GM18502 (cell line): ENCODE data around the gene SRGAP3.

ENCODE experiments used
- ATAC-seq: cut with Tn5 transposase; IDR thresholded peaks from one replicate; pipeline ENCODE4 v1.9.1; 2021; ENCODE audit warnings: mild to moderate bottlenecking; ENCODE audit not compliant: unreplicated experiment, poor library complexity

Gene SRGAP3

DNA sequence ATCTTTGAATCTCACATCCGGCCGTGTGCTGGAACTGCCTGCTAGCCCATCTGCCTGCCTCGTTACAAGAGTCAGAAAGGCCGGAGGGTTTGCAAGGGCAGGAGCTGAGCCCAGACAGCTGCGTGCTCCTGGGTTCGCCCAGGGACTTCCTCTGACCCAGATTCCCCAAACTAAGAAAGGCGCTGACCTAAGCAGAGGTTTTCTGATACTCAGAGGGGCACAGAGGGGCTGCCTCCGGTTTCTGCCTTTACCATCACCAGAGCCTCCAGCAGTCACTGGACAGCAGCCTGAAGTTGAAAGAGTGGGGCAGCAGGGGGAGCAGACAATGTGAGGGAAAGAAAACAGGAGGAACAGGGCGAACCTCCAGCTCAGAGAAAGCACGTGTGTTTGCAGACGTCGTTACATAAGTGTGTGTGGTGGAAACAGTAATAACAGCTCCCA is 252.7 kb downstream of the SRGAP3 start:
- ATAC-seq: no peak

DNA sequence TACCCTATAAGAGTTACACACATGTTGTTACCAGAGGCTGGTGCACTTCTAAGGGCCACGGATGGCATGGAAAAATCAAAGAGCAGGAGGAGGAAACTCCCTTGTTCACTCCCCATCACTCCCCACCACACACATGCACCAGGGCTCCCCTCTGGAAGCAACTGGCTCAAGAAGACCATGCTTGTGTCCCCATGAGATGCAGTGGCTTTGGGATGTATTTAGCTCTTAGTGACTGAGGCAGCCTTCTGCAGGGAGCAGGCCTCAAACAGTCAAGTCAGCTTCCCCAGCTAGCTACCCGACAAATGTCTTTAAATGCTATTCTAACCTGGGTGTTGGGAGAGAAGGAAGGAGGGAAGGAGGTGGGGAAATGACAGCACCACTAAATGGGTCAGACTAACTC is 253.2 kb downstream of the SRGAP3 start:
- no peak for ATAC-seq

DNA sequence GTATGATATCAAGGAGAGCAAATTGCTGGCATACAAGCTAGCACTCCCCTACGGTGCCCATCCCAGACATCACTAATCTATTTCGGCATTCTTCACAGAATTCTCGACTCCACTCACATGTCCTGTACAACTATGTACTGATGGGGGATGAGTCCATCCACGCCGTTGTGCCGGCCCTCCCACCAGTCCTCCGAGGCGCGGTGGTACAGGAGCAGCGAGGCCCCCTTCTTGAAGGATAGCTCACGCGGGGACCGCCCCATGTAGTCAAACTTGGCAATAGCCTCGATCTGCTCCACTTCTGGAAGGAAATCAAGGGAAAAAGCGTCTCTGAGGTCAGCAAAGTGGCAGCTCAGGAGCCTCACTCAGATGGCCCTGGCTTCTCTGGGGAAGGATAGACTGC is 255.2 kb downstream of the SRGAP3 start:
- ATAC-seq: no peak

DNA sequence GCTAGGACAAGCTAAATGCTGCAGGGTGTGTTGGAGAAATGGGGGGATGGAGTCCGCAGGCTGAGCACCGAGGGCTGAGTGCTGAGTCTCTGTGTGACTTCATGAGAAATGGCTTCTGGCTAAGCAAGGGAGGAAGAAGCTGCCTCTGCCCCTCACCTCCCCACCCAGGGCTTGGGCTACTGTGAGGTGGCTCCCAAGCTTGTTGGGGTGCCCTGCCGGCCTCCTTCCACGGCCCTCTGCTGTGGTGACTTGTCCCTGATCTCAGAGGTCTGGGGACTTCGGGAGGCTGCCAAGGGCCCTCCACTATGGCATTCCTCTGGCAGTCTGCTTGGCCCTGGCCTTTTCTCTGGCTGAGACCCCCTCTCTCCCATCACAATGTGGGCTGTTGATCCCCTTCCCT is 256.1 kb downstream of the SRGAP3 start:
- ATAC-seq: no peak

DNA sequence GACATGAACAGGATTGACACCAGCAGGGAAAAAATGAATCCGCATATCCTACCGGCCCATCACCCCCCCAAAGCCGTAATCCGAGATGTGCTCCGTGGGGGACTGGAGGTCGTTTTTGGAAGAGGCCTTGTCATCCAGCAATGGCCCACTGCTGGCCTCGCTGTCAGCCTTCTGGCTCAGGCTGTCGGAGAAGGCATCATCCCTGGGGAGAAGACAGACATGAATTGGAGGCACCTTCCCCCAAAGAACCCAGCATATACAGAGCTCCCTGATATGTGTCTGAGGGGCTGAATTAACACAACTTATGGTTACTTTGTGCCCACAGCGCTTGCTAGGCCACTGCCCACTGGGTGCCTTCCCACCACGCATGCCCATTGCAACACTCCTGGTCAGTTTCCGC is 256.6 kb downstream of the SRGAP3 start:
- no peak for ATAC-seq

DNA sequence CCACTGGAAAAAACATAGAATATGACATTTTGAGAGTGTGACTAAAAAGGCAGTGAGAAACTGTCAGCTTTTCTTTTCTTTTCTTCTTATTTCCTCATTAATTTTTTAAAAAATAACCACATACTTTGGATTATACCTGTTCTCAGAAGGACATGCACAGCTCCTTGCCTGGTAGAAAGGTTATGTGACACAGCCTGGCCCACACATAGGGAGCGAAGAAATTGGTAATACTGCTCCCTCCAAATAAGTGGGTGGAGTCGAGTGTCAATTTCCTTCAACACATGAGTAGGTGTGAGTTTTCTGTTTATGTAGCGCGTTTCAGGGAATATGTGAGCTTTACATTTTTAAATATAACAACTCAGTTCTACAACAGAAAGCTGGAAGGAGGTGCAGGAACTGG is 257.2 kb downstream of the SRGAP3 start:
- no peak for ATAC-seq

DNA sequence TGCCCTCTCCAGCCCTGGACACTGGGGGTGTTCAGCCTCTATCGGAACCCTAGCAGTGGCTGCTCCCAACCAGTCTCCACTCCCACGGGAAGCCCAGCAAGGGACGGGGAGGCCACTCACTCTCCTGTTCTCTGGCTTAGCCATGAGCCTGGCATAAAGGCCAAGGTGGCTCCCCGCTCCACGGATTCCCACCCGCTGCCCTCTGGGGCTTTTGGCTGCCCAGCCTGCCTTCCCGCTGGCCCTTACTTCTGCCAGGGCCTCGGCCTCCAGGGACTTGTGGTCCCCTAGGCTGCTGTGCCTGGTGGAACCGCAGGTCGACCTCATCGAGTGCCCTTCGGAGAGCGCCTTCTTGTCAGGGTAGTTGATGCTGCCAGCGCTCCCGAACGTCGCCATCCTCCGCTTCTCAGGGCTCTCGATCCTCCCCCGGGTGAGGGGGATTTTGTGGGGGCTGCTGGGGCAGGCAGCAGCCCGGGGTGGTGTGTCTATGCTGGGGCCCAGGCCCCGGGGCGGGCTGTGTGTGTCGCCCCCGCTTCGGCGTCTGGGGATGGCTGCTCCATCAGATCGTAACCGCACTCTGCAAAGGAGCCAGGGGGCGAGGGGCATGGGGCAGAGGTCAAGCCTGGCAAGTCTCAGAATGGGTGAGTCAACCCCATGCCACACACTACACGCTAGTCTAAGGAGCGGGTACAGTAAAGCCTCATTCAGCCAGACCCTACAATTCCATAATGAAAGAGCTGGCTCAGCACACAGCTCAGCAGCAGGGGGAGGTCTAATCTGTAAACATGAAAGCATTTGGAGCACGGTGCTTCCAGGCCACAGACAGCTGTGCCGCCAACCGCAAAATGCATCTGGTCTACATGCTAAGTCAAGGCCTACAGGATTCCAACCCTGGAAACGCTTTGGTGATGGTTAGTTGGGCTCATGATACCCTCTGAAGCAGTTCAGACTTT is 258.9 kb downstream of the SRGAP3 start:
- no peak for ATAC-seq

DNA sequence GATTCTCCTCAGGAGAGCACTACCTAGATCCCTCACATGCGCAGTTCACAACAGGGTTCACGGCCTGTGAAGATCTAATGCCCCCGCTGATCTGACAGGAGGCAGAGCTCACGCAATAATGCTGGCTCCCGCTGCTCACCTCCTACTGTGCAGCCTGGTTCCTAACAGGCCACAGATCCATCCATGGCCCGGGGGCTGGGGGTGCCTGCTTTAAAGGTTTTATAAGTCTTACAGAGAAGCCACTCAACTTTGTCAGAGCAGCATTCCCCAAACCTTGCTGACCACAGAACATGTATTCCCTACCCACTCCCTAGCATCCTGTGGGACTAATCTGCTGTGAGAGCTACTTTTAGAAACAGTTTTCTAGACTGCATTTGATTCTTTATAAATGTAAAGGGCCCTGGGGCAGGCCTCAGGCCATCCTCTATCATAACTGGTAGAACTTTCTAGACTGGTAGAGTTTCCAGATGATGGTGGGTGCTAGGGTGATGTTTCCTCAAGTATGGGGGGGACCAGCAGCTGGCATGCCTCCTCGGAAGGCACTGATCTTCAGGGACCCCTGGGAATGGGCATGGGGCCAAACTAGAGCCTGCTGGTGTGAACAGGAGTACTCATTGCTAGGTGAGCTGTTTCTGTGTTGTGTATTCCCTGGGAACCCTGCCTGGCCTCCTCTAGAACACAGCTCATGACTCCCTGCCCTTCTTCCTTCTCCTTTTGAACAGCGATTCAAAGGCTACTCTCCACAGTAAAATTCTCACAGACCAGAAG is 260.5 kb downstream of the SRGAP3 start:
- ATAC-seq: no peak

DNA sequence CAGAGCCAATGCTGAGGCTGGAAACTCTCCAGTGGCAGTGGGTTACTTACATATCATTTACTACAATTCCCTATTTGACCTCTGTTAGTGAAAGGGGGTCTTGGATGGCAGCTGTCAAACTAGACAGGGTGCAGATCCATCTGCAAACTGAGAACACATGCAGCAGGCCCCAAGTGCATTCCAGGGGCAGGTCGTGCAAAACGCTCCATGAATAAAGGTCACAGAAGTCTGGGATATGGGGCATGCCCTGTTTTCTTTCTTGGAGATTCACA is 261.1 kb downstream of the SRGAP3 start:
- no peak for ATAC-seq

DNA sequence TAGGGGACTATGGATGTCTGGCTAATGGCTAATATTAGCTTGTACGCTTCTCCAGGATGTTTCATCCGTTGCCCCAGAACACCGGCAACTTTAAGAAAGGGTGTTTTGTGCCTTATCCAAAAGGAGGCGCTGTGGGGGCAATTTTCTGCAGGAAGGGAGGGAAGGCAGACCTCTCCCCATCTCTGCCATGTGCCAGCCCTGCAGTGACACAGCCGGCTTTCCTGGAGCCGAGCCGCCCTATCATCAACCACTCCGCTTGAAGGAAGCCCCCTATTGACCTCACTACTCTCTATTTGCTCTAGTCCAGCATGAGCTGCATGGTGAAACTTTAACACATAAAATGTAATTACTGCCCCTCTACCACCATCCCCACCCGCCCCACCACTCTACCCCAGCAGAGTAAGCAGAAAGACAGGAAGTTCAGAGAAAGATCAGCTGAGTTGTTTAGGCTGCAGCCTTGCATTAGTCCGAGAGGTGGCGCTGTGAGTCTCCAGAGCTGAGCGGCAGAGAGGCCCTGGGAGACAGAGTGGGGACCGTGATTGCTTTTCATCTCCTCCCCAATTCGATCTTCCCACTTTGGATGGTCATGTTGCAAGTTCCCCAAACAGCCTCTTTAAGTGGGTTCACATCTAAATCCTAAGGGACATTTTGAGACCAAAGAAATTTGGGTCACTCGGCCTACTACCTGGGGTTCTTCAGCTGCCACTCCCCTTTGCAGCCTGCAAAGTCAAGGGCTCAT is 261.6 kb downstream of the SRGAP3 start:
- ATAC-seq: peak; percentile 66

DNA sequence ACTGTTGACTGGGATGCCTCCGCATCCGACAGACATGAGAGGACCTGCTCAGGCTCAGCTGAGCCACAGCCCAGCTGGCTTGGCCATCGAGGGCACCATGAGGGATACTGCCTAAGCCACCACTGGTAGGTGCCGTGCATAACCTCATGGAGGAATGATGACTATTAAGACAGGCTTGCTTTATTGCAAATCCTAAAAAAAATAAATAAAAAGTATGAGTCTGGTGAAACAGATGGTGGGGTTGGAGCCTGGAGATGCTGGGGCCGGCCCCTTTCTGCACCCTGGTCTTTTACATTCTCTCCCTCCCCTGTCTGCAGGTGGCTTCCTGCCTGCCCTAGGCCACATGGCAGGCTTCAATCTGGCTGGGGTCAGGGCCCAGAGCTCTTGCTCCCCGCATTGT is 262.2 kb downstream of the SRGAP3 start:
- ATAC-seq: no peak

DNA sequence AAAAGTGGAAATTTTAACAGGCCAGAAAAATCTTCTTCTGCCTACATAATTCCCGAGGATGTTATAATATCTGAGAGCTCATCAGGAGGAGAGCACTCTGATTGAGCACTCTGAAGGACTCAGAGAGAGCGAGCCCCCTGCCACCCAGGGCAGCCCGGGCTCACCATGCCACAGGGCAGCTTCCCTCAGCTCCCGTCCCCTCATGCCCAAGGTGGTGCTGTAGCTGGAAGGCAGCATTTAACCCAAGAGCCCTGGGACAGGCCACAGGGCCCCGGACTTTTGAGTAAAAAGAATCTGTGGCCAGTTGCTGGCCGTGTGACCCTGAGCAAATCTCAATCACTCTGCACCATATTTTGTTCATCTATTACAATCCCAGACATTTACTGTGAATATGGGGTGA is 262.7 kb downstream of the SRGAP3 start:
- no peak for ATAC-seq

DNA sequence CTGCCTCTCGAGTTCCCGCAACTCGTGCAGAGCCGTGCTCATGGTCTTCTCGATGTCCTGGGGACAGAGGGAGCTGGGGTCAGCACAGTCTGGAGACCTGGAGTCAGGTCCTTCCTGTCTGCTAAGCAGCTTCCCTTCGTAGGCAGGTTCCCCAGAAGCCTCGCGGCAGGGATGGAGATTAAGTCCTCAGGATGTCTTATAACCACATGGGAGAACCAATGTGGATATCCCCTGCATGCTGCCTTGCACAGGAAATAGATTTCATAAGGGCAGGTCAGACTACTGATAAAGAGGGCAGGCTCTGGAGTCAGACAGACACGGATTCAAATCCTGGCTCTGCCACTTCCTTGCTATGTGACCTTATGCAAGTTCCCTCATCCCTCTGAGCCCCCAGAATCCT is 263.6 kb downstream of the SRGAP3 start:
- ATAC-seq: no peak

DNA sequence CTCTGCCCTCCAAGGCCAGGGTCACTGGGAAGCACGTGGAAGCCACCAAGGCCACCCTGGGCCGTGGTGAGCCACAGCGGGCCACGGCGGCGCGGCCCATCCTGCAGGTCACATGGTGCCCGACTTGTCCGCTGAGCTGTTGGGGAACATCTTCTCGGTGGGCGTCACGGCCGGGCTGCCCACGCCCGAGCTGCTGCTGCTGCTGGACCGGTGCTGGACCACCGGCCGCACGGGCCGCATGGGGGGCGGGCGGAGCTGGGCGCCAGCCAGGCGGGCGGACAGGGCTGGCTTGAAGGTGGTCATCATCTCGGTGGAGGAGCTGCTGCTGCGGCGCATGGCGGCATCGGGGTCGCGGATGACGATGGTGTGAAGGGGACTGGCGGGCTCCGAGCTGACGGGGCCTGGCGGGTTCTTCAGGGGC is 264.0 kb downstream of the SRGAP3 start:
- ATAC-seq: no peak

DNA sequence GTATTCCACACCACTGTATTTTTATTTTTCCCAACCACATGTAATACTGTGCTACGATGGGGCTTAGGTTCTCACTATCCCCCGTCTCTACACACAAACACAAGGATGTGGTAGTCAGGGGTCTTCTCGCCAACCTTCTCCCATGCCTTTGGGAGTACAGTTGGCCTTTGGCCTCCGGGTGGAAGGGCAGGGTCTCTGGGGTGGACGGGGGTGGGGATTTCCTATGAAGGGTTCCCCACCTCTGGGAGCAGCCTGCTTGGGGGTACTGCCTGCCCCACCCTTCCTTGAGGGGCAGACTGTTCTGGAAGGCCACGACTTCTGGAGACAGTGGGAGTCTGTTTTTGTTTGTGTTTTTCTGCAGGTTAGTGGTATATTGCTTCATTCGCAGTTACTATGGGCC is 264.9 kb downstream of the SRGAP3 start:
- ATAC-seq: no peak

DNA sequence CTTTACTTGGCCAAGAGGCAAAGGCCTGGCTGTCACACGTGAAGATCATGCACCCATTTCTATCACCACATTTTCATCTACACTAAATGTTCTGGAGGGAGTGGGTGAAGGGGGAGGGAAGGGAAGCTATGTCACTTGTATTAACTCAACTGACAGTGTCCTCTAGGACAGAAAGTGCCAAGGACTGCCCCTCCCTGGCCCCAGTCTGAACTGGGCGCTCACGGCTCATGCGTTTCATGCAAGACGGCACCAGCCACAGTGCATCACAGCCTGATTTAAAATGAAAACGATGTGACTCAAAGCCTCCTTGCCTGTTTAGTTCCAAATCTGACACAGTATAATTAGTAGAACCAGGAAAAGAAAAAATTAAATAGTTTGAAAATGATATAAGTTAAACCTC is 265.4 kb downstream of the SRGAP3 start:
- ATAC-seq: no peak

DNA sequence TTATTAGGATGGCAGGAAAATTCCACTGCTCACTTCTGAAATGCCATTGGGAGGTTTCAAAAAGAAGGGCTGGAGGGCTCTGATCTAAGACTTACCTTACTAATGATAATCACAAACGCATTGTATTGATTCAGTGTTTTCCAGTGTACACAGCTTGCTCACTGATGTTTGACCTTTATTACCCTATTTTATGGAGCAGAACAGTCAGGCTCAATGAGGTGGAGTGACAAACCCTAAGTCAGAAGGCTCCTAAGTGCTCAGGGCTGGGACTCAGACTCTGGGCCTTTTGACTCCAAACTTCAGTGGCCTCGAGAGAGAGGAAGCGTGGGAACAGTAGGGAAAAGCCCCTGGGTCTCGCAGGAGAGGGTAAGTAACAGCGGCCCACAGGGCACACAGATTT is 265.9 kb downstream of the SRGAP3 start:
- ATAC-seq: no peak

DNA sequence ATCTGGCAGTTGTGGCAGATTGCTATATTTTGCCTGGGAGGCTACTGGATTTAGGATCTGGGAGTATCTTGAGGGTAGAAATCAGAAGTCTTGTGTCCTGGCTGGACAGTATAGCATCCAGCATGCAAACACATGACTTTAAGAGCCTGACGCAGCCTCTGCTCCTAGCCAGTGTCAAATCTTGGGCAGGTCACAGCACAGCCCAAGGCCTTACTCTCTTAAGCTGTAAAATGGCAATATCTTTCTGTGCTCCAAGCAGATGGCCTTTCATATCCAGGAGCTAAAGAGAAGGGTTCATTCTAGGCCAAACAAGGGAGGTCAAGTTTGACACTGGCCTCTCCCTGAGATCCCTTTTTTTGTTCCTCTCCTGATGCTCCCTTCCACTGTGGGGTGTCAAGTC is 266.4 kb downstream of the SRGAP3 start:
- no peak for ATAC-seq

DNA sequence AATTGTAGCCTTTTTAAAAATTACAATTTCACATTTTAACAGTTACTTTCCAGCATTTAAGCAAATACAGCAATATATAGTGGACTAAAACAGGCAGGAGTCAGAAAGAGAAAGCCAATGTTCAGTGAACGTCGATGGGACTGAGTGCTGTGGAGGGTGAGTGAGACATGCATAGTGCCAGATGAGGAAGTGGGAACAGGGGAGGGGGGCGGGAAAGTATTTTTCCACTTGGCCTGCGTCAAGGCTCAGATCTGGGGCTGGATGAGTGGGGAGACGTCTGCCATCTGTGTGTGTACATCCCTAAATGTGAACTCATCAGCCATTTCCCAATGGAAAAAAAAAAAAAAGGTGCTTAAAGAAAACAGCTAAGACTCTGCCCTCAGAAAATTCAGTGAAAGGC is 266.9 kb downstream of the SRGAP3 start:
- ATAC-seq: no peak

DNA sequence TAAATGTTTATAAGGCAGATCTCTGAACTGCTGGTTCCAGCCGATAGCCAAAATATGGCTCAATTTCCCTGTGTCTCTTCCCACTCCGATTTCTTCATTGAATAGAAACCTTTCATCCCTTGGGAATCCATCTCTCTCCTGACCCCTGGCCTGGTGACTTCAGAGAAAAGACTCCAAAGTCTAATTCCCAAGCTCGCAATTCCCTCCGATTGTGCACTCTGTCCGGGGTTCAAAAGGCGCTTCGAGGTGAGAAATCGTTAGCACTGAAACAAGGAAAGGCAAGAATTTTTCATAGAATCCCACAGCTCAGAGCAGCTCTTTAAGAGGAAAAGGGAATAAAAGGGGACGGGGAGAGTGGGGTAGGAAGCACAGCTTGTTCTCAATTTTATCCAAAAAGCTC is 267.7 kb downstream of the SRGAP3 start:
- ATAC-seq: no peak

DNA sequence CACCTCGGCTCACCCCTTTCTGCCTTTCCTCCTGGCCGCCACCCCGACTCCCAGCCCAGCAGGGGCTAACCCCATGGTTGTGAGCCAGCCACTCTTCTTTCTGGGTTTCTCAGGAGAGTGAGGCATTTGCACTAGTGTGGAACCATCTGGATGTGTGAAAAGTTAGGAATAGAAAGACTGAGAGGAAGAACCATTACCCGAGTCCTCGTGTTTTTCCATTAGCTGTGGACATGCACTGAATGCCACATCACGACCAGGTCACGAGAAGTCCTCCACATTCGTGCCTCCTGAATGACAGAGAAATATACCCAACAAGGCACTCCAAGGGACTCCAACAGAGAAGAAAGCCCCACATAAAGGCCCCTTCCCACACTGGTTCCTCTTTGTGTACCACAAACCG is 268.1 kb downstream of the SRGAP3 start:
- ATAC-seq: no peak
